ENCODE data around the gene CA11.
"Not testable (repeated sequence)": the region's sequence is repeated elsewhere in the genome, so short reads cannot be mapped to it uniquely, and the experiment has no call there.

The CA11 gene

DNA sequence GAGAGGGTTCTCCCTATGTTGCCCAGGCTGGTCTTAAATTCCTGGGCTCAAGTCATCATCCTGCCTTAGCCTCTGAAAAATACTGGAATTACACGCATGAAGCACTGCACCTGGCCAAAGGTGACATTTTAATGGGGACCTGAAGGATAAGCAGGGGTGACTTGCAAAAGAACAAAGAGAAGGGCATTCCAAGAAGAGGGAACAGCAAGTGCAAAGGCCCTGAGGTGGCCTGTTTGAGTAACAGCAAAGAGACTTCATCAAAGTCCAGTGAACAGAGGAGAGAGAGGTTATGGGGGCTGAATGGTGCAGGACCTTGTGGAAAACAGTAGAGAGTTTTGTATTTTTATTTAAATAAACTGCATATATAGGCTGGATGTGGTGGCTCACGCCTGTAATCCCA lies 4.1 kb downstream of the CA11 start:
- DNase-seq (ENCODE audit: low read depth): no peak

- DNase-seq (ENCODE audit: low read depth): no peak
Measured at GRCh38 chr19:48639483-48640375, 6.3 kb downstream of the CA11 start.

DNA sequence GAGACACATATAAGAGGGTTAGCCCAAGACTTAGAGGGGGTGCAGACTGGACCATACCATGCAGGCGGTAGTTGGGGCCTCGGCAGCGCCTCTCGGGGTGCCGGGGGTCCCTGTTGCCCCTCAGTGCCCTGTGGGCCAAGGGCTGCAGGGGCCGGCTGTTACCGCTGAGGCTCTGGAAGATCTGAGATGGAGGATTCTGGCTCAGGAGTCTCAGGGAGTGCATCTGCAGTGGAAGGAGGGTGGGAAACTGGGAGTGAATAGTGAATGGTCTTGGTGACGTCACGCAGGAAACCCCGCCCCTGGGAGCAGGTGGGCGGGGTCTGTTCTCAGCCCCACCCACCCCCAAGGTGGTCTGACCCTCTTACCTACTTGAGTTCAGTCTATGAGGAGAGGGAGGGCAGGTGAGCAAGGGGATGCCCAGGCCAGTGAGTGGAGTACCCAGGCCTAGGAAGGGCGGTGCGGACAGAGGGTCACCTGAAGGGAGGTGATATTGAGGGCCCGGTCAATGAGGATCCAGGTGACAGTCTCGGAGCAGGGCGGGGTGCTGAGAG lies 7.1 kb downstream of the CA11 start:
- no peak for DNase-seq (ENCODE audit: low read depth)

DNA sequence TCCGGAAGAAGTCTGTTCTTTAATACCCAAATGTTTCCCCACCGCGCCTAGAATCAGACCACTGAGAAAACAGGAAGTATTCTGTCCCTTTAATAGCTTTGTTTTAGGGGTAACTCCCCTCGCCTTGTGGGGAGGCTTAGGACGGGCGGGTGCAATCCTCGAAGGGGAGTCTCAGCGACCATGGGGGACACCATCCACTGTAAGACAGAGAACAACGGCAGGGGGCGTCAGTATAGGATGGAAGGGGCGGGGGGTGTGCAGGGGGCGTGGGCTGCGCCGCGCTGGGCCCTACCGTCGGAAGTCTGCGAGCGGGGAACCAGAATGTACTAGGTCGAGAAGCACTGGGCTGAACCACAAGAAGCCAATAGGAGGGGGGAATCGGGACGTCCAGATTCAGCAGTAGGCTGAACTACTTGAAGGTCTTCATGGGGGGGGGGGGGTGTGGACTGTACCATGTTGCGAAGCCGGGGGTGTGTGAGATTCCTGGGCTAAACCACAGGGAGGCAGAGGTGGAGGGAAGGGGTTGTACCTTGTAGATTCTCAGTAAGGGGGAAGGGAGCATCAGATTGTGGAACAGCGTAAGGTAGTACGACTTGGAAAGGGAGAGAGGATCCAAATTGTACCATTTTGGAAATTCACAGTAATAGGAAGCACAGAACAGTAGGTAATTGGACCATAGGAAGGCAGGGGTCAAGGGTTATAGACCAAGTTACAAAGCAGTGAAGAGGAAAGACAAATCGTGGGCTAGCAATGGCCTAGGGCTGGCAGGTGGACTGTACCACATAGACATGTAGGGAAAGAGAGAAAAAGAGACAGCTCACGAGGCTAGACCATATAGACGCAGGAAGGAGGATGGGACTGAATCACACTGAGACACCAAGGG lies 7.8 kb downstream of the CA11 start:
- peak; percentile 68 for DNase-seq (ENCODE audit: low read depth)

DNA sequence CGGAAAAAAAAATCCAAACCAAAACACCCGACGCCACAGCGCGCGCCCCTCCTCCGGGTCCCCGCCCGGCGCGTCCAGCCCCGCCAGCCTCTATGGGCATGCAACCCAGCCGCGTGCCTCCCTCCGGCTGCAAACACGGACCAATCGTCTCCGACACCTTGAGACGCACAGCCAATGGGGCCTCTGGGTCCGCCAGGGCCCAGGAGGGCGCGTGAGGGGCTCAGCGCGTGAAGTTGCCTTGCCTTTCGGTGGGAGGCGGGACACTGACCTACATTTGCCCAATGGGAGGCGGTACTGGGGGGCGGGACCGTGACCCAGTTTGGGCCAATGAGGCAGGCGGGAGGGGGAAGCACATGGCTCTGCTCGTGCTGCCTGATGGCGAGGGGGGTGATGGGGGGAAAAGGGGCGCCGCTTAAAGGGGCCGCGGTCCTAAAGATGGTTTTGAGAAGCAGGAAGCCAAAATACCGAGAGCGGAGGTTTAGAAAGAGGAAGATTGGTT lies 8.5 kb downstream of the CA11 start:
- DNase-seq (ENCODE audit: low read depth): peak; percentile 99

GRCh38 chr19:48636859-48637448 lies 9.0 kb downstream of the CA11 start, which contains the start of gene DBP:
Gene DBP (minus strand): TSS chr19:48637379. CDS start chr19:48636994, 385 bp downstream.
- DNase-seq (ENCODE audit: low read depth): no peak

- DNase-seq (ENCODE audit: low read depth): no peak
Measured at GRCh38 chr19:48635966-48636858, 9.8 kb downstream of the CA11 start.

- peak; percentile 69 for DNase-seq (ENCODE audit: low read depth)
Measured at GRCh38 chr19:48635263-48635965, 10.6 kb downstream of the CA11 start.

DNA sequence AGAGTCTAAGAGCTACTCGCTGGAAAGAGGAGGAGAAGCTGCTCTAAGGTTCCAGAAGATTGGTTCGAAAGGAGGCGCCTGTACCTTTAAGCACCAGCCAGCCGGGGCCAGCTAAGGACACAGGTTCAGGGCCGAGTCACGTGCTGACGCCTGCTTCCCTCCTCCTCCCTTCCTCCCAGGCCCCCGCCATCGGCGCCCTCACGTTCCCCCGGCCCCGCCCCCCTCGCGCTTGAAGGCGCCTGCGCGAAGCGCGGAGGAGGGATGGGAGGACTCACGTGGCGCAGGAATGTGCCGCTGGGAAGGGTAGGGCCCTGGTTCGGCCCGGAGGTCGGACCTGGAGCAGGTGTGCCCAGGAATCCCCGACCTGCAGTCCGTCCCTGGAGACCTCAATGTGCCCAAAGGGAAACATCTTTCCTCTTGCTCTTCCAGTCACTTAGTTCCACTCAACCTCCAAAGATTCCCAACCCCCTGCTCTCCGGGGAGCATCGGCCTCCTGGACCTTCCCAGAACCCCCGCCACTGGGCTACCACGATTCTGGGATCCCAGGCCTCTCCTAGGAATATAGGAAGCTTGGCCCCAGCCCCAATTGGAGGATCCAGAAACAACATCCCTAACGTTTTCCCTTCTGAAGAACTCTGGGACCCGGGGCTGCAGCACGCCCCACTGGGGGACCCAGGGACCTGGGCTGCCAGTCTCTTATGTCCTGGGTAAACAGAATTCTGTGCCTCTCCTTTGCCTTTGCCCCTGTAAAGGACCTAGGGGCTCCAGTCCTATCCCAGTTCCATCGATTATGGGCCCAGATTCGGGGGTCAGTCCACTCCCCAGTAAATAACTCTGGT lies 11.3 kb downstream of the CA11 start:
- peak; percentile 84 for DNase-seq (ENCODE audit: low read depth)

DNA sequence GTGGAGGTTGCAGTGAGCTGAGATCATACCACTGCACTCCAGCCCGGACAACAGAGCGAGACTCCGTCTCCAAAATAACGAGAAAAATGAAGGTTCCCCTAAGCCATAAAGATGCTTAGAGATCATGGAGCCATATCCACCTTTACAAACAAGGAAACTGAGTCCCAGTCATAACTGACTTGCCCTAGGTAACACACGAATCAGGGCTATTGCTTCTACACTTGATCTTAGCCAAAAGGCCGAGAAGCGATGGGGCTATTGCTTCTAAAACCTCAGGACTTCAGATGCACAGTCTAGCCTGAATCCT lies 12.0 kb downstream of the CA11 start:
- no peak for DNase-seq (ENCODE audit: low read depth)

DNA sequence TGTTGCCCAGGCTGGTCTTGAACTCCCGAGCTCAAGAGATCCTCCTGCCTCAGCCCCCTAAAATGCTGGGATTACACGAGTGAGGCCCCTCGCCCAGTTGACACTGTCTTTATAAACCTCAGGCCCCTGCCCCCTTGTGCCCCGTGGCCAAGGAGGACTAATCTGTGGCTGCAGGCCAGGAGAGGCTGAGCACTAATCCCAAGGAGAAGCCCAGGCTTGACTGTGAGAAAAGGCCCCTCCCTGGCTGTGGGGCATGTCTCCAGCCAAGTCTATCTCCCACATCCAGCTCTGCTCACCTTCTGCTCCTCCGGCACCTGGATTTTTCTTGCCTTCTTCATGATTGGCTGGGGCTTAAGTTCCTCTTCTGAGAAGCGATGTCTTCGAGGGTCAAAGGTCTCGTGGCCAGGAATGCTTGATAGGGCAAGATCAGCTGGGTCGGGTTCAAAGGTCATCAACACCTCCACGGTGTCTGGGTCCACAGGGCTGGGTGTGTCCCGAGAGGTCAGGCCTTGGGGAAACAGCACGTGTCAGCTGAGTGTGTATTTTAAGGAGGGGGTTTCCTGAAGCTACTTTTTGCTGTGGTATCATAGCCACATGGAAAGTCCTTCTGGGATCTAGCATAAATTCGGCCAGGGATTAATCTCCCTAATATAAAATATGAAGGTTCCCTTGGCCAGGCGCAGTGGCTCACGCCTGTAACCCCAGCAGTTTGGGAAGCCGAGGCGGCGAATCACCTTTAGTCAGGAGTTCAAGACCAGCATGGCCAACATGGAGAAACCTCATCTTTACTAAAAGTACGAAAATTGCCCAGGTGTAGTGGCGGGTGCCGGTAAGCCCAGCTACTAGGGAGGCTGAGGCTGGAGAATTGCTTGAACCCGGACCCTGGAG lies 12.6 kb downstream of the CA11 start:
- no peak for DNase-seq (ENCODE audit: low read depth)

- no peak for DNase-seq (ENCODE audit: low read depth)
Measured at GRCh38 chr19:48632692-48633147, 13.3 kb downstream of the CA11 start.

- not testable (repeated sequence) for DNase-seq (ENCODE audit: low read depth)
Measured at GRCh38 chr19:48632286-48632685, 13.7 kb downstream of the CA11 start.

DNA sequence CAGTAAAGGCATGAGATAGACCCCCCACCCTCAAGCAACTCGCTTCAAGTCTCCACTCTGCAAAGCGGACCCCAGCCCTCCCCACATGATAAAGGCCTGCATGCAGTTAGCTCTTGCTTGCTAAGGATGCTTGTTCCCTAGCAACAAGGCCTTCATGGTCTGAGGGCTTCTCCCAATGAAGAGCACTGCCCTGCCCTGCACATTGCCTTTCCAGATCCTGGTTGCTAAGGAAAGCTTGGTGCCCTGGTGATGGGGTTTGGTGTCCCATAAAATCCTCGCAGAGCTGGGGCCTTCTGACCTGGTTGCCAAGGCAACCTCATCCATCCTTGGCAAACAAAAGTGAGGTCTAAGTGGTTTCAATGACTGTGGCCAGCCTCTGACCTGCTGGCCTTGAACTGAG lies 14.8 kb downstream of the CA11 start:
- DNase-seq (ENCODE audit: low read depth): no peak

DNA sequence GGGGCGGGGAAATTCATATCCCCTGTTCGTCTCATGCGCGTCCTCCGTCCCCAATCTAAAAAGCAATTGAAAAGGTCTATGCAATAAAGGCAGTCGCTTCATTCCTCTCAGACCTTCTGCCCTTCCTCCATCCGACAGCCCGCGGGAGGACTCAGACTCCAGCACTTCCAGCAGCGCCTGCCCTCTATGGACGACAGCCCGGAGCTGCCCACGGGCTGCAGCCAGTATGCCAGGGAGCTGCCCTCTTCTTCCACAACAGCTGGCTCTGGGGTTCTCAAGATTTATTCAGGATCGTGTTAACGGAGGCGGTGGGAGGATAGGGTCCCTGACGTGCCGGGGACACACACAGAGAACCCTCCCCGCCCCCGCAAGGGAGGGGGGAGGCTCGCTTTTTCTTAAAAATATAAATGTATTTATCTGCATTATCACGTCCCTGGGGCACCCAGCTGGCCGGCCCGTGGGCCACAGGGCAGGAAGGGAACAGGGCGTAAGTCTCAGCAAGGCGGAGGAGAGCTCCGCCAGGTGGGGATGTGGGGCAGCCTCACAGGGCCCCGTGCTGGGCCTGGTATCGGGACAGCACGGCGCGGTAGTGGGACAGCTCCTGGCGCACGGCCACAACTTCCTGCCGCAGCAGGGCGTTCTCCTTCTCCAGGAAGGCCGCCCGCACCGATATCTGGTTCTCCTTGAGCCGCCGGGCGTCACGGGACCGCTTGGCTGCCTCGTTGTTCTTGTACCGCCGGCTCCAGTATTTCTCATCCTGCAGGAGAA lies 15.5 kb downstream of the CA11 start:
- no peak for DNase-seq (ENCODE audit: low read depth)

DNA sequence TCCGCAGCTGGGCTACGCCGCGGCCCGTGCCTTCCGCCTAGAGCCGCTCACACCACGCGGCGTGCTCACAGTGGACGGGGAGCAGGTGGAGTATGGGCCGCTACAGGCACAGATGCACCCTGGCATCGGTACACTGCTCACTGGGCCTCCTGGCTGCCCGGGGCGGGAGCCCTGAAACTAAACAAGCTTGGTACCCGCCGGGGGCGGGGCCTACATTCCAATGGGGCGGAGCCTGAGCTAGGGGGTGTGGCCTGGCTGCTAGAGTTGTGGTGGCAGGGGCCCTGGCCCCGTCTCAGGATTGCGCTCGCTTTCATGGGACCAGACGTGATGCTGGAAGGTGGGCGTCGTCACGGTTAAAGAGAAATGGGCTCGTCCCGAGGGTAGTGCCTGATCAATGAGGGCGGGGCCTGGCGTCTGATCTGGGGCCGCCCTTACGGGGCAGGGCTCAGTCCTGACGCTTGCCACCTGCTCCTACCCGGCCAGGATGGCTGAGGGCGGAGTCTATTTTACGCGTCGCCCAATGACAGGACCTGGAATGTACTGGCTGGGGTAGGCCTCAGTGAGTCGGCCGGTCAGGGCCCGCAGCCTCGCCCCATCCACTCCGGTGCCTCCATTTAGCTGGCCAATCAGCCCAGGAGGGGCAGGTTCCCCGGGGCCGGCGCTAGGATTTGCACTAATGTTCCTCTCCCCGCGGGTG lies 16.2 kb downstream of the CA11 start:
- DNase-seq (ENCODE audit: low read depth): no peak

- DNase-seq (ENCODE audit: low read depth): no peak
Measured at GRCh38 chr19:48629297-48629598, 16.7 kb downstream of the CA11 start.

Data from activated T-helper 1 cell treated with Interleukin-2 at 50 U/mL for 16 hours (primary cell).